DMS114 treated with DMSO at 0.1 percent for 48 hours (cell line): ENCODE results near the gene GABRG3.

Experiments
- DNase-seq: peaks from one replicate; lab custom pipeline; 2025; ENCODE audit not compliant: unreplicated experiment; lab: John Stamatoyannopoulos, UW

Gene GABRG3

DNA sequence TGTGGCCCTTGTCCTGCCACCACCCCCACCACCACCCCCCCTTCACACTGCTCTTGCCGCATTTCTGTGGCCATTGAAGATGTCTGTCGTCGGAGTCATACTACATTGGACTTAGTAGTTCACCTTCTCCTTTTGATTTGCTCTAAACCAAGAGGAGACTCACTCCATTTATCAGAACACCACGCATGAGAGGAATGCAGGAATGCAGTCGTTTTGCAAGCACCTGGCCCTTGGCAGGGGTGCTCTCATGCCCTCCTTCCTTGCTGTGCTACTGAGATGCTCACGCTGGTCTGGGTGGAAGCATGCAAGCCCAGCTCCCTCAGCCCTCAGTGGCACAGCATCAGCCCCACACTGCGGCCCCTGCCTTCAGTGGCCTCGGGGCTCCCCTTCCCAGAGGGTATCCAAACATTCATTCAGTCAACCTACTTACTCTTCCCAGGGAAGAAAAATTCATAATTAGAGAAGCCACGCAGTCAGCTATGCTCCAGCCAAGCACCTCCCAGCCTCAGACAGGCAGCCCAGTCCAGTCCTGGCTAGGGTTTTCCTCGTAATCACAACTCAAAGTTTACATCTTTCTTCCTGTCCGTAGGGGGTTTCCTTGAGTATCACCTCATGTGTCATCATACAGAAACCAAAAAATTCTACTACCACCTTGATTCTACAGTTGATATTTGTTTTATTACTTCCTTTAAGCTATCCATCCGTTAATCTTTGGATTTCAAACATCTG, 520.0 kb downstream of the GABRG3 start:
- no peak for DNase-seq

DNA sequence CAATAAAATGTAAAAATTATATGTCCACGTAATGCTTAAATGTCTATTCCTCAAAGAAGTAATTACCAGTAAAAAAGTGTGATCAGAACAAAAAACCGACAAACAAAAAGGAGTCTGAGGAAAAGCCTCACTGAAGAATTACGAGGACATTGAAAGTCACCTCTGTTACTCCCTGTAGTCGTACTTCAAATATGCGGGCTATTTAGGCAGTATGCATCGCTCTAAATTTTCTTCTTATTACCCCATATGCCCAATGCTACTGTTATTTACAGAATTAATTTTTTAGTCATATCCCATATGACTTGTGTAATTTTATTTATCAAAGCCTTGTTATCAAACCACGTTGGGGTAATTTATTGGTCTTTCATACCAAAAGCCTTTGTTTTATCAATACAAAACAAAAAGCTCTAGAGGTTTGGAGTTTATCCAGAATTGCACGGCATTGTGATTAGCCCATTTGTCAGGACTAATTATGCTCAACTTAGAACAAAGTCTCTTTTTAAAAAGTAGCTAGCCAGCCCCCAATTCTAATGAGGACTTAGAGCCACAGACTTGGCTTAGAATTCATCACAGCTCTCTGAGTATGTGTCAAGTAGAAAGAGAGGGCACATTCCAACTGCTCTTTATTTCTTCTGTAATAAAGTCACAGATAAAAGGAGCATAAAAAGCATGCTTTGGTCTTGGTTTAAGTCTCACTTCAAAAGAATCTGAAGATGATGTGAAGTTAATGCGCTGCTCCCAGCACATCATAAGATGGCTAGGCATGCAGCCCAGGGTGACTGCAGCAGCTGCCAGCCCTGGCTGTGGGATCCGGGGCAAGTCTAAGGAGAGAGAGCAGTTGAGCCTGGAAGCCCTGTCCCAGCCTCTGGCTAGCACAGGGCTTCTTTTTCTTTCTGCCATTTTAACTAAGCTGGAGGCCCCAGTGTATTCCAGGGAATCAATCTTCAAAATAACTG, 521.0 kb downstream of the GABRG3 start:
- no peak for DNase-seq

DNA sequence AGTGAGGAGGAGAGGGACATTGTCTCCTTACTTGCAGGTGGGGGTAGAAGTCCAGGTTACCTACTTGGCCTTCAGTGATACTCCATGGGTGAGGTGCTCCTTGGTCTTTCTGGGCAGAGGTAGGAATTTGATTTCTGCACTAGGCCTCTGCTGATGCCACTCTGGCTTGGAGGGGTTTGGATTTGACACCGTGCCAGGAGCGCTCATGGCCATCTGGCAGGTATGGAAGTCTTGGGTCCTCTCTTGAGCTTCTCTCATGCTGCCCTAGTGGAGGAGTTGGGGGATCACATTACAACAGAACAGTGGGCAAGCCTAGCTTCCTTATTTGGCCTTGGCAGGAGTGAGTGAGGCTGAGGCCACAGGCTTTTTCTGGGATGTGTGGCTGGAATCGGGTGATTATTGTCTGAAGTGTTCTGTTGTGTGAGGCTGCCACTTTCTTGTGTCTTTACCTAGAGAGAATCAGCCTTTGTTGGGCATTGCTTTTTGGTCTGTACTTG, 525.0 kb downstream of the GABRG3 start:
- no peak for DNase-seq

DNA sequence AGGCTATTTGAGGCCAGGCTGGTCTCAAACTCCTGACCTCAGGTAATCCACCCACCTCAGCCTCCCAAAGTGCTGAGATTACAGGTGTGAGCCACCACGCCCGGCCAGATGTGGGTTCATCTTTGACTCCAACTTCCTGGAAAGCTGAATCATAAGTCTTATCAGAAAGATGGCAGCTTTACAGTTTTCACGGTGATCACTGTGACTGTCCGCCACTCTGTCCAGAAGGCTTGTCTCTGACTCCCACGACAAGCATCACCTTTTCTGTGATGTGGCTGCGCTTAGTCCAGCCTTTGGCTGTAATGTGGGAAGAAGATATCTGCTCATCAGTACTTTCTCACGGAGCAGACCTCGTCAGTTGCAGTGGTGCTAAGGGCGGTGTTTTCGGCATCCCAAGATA, 527.7 kb downstream of the GABRG3 start:
- DNase-seq = no peak

DNA sequence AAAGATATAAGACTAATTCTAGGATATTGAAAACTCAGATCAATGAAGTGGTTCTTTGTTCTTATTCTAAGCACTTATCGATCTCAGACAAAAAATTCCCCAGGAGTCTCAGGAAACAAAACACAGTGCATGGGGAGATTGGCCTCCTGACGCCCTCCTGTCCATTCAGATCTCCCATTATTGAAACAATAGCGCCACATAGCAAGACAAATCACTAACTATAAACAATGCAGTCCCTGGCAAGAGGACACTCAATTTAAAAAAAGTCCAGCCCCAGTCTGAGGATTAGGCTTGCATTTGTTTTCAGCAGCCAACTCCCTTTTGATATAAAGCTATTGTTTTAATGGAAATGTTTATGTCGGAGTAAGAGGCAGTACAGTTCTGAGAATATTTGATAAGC, 528.2 kb downstream of the GABRG3 start:
- DNase-seq = no peak

DNA sequence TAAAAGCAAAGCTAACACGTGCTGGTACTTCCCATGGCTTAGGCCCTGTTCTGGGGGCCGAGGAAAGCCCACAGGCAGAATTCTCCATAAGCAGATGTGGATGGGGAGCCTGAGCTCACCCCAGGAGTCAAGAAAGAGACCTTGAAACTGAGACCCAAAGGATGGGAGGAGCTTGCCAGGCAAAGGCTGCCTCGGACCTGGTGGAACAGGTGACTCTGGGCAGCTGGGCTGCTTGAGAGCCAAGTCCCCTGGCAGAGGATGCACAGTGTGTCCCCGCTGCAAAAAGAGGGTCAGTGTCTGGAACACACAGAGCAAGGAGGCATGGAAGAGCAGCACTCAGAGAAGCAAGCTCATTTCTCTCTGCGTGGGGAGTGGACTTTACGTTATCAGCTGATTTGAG, 528.7 kb downstream of the GABRG3 start:
- no peak for DNase-seq

DNA sequence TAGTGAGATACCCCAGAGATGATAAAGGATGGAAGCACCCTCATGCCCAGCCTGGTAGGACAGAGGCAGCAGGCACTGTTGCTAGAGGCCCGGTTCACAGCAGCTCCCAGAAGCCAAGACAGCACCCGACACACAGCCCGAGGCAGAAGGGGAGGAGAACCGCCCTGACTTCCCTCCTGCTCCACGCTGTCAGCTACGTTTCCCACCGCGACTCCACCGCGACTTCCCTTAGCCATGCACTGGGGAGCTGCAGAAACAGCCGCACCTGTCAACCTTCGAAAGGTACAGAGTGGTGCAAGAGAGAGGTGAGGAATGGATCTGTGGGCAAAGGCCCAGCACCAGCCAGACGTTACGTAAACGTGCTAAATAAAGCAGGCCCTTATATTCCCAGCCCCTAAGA, 529.2 kb downstream of the GABRG3 start:
- no peak for DNase-seq

DNA sequence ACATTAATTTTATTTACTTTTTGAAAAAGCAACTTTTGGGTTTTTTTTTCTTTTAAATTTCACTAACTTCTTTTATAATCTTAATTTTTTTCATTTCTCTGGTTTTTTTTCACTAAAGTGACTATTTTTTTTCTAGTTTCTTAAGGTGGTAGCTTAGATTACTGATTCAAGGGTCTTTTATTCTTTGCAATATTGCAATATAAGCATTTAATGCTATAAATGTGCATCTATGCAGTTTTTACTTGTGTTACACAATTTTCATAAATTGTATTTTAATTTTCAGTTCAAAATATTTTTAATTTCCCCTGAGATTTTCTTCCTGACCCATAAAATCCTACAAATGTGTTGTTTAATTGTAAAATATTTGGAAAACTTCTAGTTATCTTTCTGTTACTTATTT, 535.8 kb downstream of the GABRG3 start:
- no peak for DNase-seq

DNA sequence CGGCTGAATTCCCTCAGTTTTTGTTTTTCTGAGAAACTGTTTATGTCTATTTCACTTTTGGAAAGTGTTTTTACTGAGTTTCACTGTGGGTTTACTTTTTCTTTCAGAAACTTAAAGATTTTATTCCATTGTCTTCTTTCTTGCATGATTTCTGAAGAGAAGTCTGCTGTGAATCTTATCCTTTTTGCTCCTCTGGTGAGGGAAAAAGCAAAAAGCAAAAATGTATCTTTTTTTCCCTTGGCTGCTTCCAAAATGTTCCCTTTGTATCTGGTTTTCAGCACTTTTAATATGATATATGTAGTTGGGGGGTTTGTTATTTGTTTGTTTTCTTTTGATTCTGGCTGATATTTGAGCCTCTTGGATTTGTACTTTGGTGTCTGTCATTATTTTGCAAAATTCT, 538.0 kb downstream of the GABRG3 start:
- DNase-seq = no peak

DNA sequence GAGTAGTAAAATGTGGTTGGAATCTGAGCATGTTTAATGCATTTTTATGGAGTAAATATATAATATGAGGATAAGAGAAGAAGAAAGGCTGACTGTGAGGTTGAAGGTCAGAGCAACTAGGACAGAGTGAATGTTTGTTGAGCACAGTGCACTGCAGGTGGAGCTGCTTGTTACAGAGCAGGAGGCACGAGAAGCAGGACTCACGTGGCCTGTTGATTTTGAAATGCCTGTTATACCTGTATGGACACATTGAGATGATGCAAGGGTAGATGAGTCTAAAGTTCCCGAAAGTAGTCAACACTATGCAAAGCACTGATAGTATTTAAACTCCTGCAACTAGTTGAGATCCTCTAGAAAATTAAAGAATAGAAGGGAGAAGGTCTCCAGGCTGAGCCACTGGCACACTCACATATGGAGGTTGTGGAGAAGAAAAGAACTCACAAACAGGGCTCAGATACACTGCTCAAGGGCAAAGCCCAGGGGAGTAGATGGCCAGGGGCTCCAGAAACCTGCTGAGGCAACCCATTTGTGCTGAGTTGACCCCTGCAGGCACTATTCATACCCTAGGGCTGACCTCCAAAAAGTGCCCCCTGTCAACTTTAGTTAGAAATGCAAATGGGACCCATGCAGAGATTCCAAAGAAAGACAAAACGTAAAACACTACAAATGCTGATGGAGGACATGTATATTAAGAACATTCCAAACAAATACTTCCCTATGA, 541.5 kb downstream of the GABRG3 start:
- DNase-seq = no peak

DNA sequence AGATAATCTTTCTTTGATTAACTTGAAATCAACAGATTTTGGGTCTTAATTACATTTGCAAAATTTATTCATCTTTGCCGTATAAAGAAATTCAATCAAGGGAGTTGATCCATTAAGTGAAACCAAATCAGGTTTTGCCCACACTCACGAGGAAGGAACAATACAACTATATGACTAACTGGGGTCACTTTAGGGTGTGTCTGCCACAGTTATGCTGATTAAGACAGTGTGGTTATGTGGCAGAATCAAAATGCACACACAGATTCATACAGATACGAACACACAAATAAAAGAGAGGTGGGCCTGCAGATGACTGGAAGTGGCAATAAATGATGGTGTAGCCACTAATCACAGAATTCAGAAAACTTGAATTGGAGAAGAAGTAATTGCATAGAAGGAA, 543.5 kb downstream of the GABRG3 start:
- DNase-seq = no peak

DNA sequence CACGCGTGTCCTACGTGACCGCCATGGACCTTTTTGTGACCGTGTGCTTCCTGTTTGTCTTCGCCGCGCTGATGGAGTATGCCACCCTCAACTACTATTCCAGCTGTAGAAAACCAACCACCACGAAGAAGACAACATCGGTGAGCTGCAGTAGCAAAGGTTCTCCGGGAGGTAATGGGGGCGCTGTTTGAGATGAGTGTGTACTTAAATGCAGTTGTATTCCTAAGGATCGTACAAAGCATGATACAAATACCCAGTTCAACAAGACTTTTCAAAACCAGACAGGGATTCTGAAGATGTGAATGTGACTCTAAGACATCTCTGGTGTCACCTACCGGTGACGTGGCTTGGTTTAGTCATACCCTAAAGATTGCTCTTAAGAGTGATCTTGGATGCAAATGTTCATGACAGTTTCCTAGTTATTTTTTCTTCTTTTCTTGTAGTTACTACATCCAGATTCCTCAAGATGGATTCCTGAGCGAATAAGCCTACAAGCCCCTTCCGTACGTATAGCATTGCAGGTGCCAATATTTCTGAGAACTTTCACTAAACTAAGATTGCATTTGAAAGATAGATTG, 556.6 kb downstream of the GABRG3 start:
- DNase-seq = no peak

DNA sequence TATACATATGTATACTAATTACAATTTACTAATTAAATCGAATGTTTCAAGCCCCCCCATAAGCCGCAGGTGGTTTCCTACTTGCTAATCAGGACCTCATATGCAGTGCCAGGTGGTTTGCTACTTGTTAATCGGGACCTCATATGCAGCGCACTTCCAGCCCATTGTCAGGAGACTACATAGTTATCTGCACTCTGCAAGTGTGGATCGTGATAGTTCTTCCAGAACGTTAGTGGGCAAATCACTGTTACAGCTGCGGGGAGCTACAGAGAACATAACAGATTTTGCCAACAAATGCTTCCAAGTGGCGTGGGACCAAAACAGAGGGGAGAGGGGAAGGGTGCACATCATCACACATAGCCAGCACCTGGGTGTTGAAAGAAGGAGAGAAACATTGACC, 558.4 kb downstream of the GABRG3 start:
- DNase-seq = no peak

DNA sequence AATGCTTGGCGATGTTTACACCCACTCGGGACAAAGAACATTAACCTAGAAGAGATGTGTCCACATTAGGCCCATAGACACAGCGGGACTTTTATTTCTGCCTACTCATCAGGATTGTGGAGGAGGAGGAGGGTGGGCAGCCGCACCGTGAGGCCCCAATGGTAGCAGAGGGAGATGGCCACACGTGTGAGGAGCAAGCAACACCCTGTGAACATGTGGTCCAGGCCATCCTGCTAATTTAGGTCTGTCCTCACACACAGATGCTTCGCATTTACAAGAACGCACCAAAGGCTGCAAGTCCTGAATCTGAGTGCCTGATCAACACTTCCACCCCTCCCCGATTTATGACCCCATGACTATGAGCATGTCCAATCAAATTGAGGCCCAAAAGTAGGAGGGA, 560.0 kb downstream of the GABRG3 start:
- no peak for DNase-seq

DNA sequence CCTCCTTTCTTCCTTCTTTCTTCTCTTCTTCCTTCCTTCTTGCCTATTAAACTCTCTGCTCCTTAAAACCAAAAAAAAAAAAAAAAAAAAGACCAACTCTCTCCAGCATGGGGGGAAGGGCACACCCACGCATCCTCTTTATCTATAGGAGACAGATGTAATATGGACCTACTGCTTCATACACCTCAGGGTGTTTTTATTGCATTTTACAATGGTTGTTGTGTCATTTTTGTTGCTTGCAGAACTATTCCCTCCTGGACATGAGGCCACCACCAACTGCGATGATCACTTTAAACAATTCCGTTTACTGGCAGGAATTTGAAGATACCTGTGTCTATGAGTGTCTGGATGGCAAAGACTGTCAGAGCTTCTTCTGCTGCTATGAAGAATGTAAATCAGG, 561.4 kb downstream of the GABRG3 start:
- no peak for DNase-seq

DNA sequence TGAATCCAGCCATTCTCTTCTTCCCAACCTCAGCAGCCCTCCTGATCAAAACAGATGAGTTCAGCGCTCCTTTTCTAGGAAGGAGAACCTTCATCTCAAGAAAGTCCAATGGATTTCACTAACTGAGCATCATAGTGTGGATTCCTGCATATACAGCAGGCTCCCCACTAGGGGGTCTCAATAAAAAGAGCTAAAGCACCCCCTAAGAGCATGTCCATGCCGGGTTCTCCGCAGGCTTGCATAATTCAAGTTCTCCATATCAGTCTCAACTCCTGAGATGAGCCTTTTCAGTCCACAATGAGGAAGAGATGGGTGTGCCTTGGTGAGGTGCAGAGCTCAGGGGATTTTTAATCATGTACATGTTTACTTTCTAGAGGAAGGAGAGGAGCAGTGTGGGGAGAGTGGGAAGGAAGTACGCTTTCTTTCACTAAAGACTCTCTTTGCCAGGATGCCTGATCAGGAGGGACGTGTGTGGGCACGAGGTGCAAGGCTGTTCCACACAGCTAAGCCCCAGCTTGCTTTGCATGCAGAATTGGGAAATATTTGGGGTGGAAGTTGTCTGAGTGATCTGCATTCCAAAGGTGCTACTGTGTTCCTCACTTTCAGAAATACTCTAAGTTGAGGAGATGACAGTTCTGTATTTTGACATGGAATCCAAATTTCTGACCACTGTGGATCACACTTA, 564.6 kb downstream of the GABRG3 start:
- DNase-seq = no peak

DNA sequence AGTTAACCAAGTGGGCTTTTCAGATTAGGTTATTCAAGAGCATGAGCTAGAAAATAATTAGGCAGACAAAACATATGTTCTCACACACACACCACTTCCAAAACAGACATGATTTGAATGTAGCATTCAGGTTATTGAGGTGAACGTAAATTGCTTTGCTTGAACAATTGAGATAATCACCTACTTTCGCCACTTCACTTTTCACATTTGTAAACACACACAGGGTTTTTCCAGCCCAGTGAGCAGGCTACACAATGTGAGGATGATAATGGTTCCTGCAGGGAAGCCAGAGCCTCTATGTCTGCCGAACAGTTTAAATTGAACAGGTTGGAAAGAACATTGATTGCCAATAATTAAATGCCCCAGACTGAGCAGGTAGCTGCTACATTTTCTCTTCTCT, 567.3 kb downstream of the GABRG3 start:
- no peak for DNase-seq

DNA sequence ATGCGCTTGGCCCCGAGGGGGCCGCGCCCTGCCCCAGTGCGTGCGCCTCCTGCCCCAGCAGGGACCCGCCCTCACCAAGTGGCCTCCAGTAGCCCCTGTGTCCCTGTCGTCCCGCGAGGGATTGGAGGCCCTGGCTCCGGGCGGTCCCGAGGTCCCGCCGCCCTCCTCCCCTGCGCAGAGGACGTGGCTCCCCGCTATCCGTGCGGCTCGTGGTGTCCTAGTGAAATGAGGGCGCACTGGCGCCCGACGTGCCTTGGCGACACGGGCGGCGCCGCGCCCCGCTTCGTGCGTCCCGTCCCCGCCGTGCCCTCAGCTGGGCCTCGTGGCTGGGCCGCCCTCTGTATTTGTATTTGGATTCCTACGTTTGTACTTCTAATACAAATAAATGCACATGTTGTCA, 570.6 kb downstream of the GABRG3 start:
- DNase-seq = no peak

DNA sequence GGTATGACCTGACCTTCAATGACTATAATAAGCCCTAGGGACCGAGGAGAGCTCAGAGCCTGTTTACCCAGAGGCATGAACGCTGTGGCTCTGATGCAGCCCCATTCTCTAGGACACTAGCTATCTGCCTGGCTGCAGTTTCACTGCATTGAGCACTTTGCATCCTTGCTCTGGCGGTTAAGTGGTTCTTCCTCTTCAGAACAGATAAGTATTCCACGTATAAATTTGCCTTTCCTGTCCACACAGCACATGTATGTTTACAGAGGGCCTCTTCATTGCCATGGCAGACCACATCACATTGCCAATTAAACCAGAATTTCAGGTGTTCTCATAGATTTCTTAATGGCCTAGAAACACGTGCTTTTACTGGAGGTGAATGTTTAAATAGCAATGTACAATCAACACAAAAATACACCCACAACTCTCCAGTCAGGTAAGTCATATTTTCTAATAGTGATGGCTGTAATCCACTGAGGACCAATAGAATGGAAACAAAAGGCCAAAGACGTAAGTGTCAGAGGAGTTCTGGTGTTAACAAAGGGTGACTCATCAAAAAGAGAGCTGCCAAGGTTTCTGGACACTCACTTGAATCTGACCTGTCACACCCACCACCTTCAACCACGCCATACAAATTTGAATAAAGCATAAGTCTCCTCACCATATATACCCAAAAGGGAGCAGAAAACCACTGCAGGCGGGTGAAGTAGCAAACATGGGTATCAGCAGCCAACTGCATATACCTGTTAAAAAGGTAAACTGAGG, 574.7 kb downstream of the GABRG3 start:
- DNase-seq = no peak

DNA sequence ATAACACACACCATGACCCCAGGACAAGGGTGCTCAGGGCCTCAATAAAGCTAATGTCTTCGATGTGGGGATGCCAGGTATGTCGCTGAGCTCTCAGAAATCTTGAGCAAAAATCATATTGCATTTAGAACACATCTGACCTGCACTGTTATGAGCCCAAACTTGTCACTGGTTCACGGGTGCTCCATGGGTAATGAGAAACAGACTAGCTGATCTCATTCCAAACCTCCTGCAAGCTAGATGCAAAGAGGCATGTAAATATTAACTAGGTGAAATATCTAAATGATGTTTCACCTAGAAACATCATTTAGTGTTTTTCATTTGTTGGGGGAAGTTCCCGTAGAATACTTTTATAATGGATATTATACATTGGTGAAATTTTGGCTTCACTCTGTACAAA, 578.8 kb downstream of the GABRG3 start:
- no peak for DNase-seq
